Mucosa of rectum (tissue), 2 donors: ENCODE results near the gene PRDM2.

Experiments
- H3K27ac ChIP-seq, 2 donors: one replicate each; pipeline ENCODE4 v1.7.0; 2013; ENCODE audit warnings: inconsistent platforms in 2 of 2, low read depth in 2 of 2, low read length in 2 of 2
- H3K27me3 ChIP-seq, 2 donors: one replicate each; pipeline ENCODE4 v1.7.0; 2013; ENCODE audit warnings: low read length in 2 of 2; ENCODE audit not compliant: control insufficient read depth in 2 of 2, insufficient read depth in 2 of 2
- H3K36me3 ChIP-seq, 2 donors: one replicate each; pipeline ENCODE4 v1.7.0; 2013; ENCODE audit warnings: low read length in 2 of 2; ENCODE audit not compliant: control insufficient read depth in 2 of 2, insufficient read depth in 2 of 2
- H3K4me1 ChIP-seq, 2 donors: one replicate each; pipeline ENCODE4 v1.7.0; 2013; ENCODE audit warnings: low read length in 2 of 2, mild to moderate bottlenecking in 1 of 2; ENCODE audit not compliant: control insufficient read depth in 2 of 2, insufficient read depth in 2 of 2
- H3K4me3 ChIP-seq, 2 donors: one replicate each; pipeline ENCODE4 v1.7.0; 2013; ENCODE audit warnings: low read length in 2 of 2
- H3K9ac ChIP-seq, 2 donors: one replicate each; pipeline ENCODE4 v1.7.0; 2013; ENCODE audit warnings: low read length in 2 of 2, low read depth in 1 of 2, mild to moderate bottlenecking in 1 of 2
- H3K9me3 ChIP-seq, 2 donors: one replicate each; pipeline ENCODE4 v1.7.0; 2013; ENCODE audit warnings: low read length in 2 of 2; ENCODE audit not compliant: control insufficient read depth in 2 of 2
- donor health status: healthy.
- donor health status: Normal muscosa, but diverticular disease.

The PRDM2 gene

DNA sequence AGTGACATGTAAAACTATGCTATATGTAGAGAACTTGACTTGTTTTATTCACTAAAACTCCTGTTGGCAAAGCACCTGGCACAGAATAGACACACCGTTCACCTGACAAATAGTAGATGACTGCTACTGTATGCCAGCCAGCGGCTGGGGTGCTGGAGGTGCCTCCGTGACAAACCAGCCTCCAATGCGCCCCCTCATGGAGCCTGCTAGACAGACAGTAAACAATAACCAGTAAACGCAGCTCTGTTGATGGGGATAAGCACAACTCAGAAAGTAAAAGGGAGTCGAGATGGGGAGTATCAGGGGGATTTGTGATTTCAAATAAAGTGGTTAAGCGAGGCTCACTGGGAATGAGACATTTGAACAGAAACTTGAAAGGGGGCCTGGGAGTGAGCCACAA is 107.2 kb downstream of the PRDM2 start:
- Histone ChIP-seq H3K36me3 (no peaks in the 10 kb centered on the region), H3K27me3 (no peaks in the 10 kb centered on the region)

DNA sequence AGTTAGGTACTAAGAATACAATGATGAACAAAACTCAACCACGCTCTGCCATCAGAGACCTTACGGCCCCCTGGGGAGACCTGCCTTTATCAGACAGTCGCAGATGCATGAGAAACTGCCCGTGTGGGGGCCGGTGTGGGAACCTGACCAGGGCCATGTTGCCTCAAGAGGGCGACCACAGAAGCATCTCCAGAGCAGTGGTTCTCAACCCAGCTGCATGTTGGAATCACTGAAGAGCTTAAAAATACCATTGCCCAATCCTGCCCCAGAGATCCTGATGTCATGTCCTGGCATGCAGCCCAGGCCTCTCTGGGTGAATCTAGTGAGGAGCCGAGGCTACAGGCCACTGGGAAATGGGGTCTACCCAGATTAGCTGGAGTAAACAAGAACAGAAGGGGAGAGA is 108.7 kb downstream of the PRDM2 start:
- H3K27ac ChIP-seq, result no peak overlapping the region

More for the DNA sequence above, 107.2 kb downstream of the PRDM2 start:
- H3K9me3 ChIP-seq, result no peaks in the 10 kb centered on the region
- H3K4me1 ChIP-seq, result peaks cover 0 to 1% of the 10 kb centered on the region in 2 donors
- no peak overlapping the region for H3K27ac ChIP-seq
- H3K4me3 ChIP-seq, result no peak overlapping the region
- H3K9ac ChIP-seq, result no peak overlapping the region

DNA sequence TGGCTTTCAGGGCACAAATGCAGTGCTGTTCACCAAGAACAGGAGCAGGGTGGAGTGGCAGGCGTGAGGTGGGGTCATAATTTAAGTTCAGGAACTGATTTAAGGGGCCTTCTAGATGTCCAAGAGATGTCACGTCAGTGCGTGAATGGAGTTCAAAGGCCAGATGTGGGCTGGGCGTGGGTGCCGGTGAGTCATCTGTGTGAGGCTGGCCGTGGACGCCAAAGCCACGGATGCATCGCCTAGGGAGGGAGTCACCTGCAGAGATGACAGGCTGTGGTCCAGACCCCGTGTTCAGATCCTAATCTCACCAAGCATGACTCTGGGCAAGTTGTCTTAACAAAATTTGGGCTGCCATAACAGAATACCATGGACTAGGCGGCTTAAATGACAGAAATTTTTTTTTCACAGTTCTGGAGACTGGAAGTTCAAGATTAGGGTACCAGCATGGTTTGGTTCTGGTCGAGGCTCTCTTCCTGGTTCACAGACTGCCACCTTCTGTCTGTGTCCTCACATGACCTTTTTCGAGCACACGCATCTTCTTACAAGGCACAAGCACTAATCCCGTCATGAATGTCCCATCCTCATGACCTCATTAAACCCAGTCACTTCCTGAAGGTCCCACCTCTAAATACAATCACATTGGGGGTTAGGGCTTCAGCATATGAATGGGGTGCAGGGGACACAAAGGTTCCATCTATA is 109.6 kb downstream of the PRDM2 start:
- H3K27me3 ChIP-seq, result no peaks in the 10 kb centered on the region
- no peaks in the 10 kb centered on the region for H3K9me3 ChIP-seq
- H3K36me3 ChIP-seq, result no peaks in the 10 kb centered on the region
- H3K9ac ChIP-seq, result no peak overlapping the region
- no peaks in the 10 kb centered on the region for H3K4me1 ChIP-seq
- no peak overlapping the region for H3K4me3 ChIP-seq
- no peak overlapping the region for H3K27ac ChIP-seq

More for the DNA sequence above, 108.7 kb downstream of the PRDM2 start:
- H3K4me1 ChIP-seq, result no peaks in the 10 kb centered on the region
- H3K9ac ChIP-seq, result no peak overlapping the region
- no peaks in the 10 kb centered on the region for H3K9me3 ChIP-seq
- no peaks in the 10 kb centered on the region for H3K27me3 ChIP-seq
- H3K4me3 ChIP-seq, result no peak overlapping the region
- no peaks in the 10 kb centered on the region for H3K36me3 ChIP-seq

DNA sequence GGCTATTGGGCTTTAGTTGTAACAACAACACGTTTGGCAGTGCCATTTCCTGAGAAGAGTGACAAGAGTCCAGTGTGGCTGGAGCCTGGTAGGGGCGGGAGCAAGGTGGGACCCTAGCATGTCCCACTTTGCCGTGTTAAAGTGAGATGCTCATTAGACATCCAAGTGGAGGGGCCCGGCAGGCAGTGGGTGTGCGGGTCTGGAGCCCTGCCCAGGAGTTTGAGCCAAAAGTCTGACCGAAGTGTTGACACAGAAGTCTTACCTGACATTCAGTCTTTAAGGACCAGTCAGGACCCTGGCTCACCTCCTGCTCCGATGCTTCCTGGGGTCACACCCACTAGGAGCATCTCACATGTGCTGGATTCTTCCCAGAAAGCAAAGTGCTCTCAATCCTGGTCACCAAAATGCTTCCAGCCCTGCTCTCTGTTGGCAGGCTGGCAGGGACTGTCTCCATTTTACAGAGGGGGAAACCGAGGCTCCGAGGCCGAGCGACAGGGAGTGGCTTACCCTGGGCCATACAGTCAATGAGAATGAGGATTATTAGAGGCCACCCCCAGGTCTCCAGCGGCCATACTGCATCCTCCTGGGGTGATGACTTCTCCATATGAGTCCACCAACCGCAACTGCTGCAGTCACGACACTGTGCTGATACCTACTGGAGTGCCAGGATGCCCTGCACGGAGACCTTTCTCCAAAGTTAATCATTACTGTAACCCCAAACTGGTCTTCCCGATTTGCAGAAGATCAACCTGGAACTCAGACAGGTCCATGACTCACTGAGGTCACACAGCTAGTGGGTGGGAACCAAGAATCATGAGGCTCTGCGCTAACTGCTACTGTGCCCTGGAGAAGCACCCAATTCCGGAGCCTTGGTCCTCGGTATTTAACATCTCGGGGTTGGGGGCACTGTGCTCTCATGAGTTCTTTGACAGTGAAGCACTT is 112.7 kb downstream of the PRDM2 start:
- Histone ChIP-seq H3K4me3 (no peak overlapping the region), H3K9ac (no peak overlapping the region), H3K36me3 (peaks cover 0 to 3% of the 10 kb centered on the region in 2 donors), H3K27me3 (no peaks in the 10 kb centered on the region), H3K4me1 (no peaks in the 10 kb centered on the region), H3K9me3 (no peaks in the 10 kb centered on the region), H3K27ac (no peak overlapping the region)

DNA sequence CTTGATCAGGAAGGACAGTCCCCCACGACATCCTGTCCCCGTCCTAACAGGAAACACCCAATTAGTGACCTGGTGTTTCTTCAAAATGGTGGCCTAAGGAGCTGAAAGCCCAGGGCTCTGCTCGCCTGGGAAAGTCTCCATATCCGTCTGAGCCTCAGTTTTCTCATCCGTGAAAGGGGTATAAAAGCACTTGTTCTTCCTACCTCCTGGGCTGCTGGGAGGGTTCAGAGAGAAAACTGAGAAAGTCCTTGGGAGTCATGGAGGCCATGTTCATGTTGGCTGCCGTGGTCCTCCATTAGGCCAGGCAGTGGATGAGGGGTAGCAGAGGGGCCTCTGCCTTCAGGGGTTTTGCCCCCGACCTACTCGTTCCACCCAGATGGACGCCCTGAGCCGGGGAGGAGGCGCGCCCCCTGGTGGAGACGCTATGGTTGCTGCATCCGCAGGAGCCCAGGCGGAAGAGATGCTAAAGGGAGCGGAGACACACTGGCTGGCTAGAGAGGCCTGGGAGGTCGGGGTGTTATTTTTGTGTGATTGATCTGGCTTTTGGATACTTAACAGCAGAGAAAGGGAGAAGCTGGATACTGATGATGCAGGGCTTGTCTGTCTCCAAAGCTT is 113.5 kb downstream of the PRDM2 start:
- Histone ChIP-seq H3K27ac (no peak overlapping the region), H3K4me1 (no peaks in the 10 kb centered on the region), H3K36me3 (peaks cover 0 to 3% of the 10 kb centered on the region in 2 donors), H3K27me3 (no peaks in the 10 kb centered on the region), H3K9me3 (no peaks in the 10 kb centered on the region), H3K9ac (no peak overlapping the region), H3K4me3 (no peak overlapping the region)

DNA sequence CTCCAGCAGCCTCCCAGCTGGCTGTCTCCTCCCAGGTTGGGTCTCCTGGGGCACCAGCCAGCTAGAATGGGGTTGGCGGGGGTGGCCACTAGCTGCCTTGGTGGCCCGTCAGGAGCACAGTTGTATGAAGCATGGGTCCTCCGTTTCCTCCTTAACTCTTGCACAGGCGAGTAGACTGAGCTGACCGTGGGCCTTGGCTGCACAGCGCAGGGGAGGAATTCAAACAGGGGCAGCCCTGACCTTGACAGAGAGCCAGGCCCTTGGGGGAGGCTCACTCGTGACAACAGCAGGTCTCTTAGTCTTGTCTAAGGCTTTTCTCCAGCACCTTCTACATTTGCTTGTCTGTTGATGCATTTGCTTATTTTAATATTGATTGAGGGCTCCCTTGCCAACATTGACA is 114.1 kb downstream of the PRDM2 start:
- Histone ChIP-seq H3K27ac (no peak overlapping the region), H3K9ac (no peak overlapping the region), H3K9me3 (no peaks in the 10 kb centered on the region), H3K4me3 (no peak overlapping the region), H3K36me3 (peaks cover 0 to 6% of the 10 kb centered on the region in 2 donors), H3K4me1 (no peaks in the 10 kb centered on the region), H3K27me3 (no peaks in the 10 kb centered on the region)

DNA sequence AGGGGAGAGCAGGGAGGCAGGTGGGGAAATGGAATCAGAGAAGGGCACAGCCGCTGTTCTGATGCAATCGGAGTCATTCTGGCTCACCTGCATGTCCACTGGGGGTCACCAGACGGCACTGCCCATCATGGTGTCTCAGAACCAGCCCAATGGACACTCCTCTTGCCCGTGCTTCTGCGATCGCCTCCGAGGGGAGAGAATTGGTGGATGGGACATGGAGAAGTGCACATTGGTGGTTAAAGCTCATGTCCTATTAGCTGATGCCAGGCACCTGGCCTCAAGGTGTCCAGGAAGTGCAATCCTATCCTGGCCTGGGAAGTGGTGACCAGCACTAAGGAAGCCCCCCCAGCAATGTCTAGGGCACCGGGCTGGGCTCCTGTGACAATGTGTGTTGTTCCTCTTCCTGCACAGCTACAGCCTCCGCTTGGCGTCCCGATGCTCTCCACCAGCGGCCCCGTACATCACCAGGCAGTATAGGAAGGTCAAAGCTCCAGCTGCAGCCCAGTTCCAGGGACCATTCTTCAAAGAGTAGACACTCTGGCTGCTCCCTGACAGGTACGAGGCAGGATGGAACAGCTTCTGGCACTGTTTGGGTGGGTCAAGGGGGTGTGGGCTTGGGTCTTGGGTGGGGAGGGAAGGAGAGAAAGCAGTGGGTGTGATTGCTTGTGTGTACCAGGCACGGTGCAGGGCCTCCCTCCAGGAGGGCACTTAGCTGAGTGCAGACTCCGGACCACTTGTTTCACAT is 116.2 kb downstream of the PRDM2 start:
- Histone ChIP-seq H3K36me3 (peaks cover 0 to 6% of the 10 kb centered on the region in 2 donors), H3K27ac (no peak overlapping the region), H3K27me3 (no peaks in the 10 kb centered on the region), H3K4me3 (no peak overlapping the region), H3K9me3 (no peaks in the 10 kb centered on the region), H3K9ac (no peak overlapping the region), H3K4me1 (no peaks in the 10 kb centered on the region)

DNA sequence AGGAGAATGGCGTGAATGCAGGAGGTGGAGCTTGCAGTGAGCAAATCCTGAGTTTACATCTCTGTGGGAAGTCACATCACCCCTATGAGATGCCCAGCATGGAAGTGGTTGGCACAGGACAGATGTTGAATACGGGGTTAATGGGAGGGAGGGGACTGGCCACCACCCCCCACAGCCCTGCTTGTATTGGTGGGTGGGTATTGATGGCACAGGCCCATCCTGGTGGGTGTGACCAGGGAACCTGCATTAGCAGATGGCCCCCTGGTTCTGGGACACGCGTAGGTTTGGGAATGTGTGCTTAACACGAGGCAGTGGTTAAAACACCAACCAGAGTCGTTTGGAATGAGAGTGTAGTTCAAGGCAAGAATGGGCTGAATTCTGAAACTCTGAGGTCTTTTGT is 117.9 kb downstream of the PRDM2 start:
- Histone ChIP-seq H3K36me3 (peaks cover 3 to 8% of the 10 kb centered on the region in 2 donors), H3K27ac (no peak overlapping the region), H3K4me3 (no peak overlapping the region), H3K9ac (no peak overlapping the region), H3K27me3 (no peaks in the 10 kb centered on the region), H3K9me3 (no peaks in the 10 kb centered on the region), H3K4me1 (no peaks in the 10 kb centered on the region)

DNA sequence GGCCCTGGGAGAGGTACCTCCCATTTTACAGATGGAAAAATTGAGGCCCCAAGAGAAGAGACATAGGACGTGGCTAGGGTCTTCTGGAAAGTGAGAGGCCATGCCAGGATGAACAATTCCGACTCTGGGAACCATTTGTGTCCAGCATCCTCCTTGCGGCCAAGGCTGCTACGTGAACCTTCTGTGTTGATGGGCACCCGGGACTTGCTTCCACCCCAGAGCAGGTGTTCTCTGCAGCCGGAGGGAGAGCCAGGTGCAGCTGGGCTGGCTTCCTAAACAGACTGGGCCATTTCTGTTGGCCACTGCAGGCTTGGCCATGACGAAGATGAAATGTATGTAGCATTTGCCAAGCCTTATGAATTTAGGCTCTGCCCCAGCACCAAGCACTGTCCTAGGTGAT is 118.9 kb downstream of the PRDM2 start:
- Histone ChIP-seq H3K9ac (no peak overlapping the region), H3K27ac (no peak overlapping the region), H3K4me3 (no peak overlapping the region), H3K27me3 (no peaks in the 10 kb centered on the region), H3K36me3 (peaks cover 3 to 8% of the 10 kb centered on the region in 2 donors), H3K9me3 (no peaks in the 10 kb centered on the region), H3K4me1 (no peaks in the 10 kb centered on the region)
